PC-9 (cell line): Measurements from ENCODE around the gene CLEC16A. TPM values are rescaled to one million over a fixed set of nuclear protein-coding genes. Genes with fewer than 3 reads are reported as not detected.

Experiments
- BruUV-seq: library from RNA; stranded (reverse); fragments of 400-500 nt; replicated peaks from 2 replicates; lab custom pipeline; 2021; lab: Mats Ljungman, UMichigan
- CTCF ChIA-PET: fragments of 300-600 bp; sonication (Branson Sonifier 250); formaldehyde crosslinking; loops from one replicate; lab custom pipeline; 2022; ENCODE audit warnings: antibody characterized with exemption; lab: Charles Lee
- POLR2A ChIA-PET: fragments of 300-600 bp; sonication (Branson Sonifier 250); formaldehyde crosslinking; loops from one replicate; lab custom pipeline; 2022; ENCODE audit warnings: antibody characterized with exemption; ENCODE audit not compliant: unreplicated experiment; lab: Charles Lee
- DNase-seq, 2 experiments: peaks; one replicate each; pipeline versions ENCODE4 v3.0.0 to v3.0.0-alpha.2; 2015 to 2022; ENCODE audit warnings: mixed read lengths in 1 of 2
- H2AFZ ChIP-seq: fragments of 200-600 bp; sonication (generic); 2 replicates; pipeline ENCODE4 v1.8.1; 2017; ENCODE audit warnings: antibody characterized with exemption
- H3F3A ChIP-seq: fragments of 200-600 bp; sonication (generic); 2 replicates; pipeline ENCODE4 v1.8.1; 2017; ENCODE audit warnings: antibody characterized with exemption, mild to moderate bottlenecking, low read depth; ENCODE audit not compliant: insufficient read depth
- H3K27ac ChIP-seq: fragments of 200-600 bp; sonication (generic); 2 replicates; pipeline ENCODE4 v1.6.1; 2016; ENCODE audit warnings: mixed run types
- H3K27me3 ChIP-seq: fragments of 200-600 bp; sonication (generic); 2 replicates; pipeline ENCODE4 v1.6.1; 2016; ENCODE audit warnings: low read depth, mixed run types; ENCODE audit not compliant: insufficient read depth
- H3K36me3 ChIP-seq: fragments of 200-600 bp; sonication (generic); 2 replicates; pipeline ENCODE4 v1.6.1; 2016; ENCODE audit warnings: low read depth, mixed run types
- H3K4me1 ChIP-seq: fragments of 200-600 bp; sonication (generic); replicated peaks from 2 replicates; pipeline ENCODE4 v1.6.1; 2016; ENCODE audit warnings: mixed run types; ENCODE audit not compliant: insufficient read depth
- H3K4me2 ChIP-seq: fragments of 200-600 bp; sonication (generic); 2 replicates; pipeline ENCODE4 v1.6.1; 2017; ENCODE audit warnings: mixed run types
- H3K4me3 ChIP-seq: fragments of 200-600 bp; sonication (generic); 2 replicates; pipeline ENCODE4 v1.6.1; 2016; ENCODE audit warnings: mixed run types
- H3K79me2 ChIP-seq: fragments of 200-600 bp; sonication (generic); 2 replicates; pipeline ENCODE4 v1.6.1; 2017; ENCODE audit warnings: low read depth, mixed run types
- H3K9me2 ChIP-seq: fragments of 200-600 bp; sonication (generic); 2 replicates; pipeline ENCODE4 v1.8.1; 2017; ENCODE audit warnings: mild to moderate bottlenecking; ENCODE audit not compliant: insufficient read depth
- H3K9me3 ChIP-seq: fragments of 200-600 bp; sonication (generic); 2 replicates; pipeline ENCODE4 v1.8.1; 2016; ENCODE audit warnings: low read depth; ENCODE audit not compliant: insufficient read depth
- H4K20me1 ChIP-seq: fragments of 200-600 bp; sonication (generic); 2 replicates; pipeline ENCODE4 v1.8.1; 2017; ENCODE audit not compliant: insufficient read depth
- CTCF ChIP-seq: fragments of 200-600 bp; sonication (generic); conservative IDR thresholded peaks from 2 replicates; pipeline ENCODE4 v1.6.1; 2017; ENCODE audit warnings: mixed run types, antibody characterized with exemption, mild to moderate bottlenecking, moderate library complexity
- EZH2 ChIP-seq: fragments of 200-600 bp; sonication (generic); IDR thresholded peaks from 2 replicates; pipeline ENCODE4 v1.8.0; 2017; ENCODE audit warnings: antibody characterized with exemption, low read depth
- intact Hi-C: fragments of 100-400 bp; cut with micrococcal nuclease; formaldehyde crosslinking; loops from one replicate; pipeline ENCODE4 v1.10.0; 2022; ENCODE audit not compliant: unreplicated experiment
- total RNA-seq: library from RNA; stranded (reverse); gene quantifications from 2 replicates; pipeline ENCODE4 v1.2.3, GENCODE V29; 2021

CLEC16A gene
- total RNA-seq, 1 experiment from 2014 or later, result 34.9 TPM

DNA sequence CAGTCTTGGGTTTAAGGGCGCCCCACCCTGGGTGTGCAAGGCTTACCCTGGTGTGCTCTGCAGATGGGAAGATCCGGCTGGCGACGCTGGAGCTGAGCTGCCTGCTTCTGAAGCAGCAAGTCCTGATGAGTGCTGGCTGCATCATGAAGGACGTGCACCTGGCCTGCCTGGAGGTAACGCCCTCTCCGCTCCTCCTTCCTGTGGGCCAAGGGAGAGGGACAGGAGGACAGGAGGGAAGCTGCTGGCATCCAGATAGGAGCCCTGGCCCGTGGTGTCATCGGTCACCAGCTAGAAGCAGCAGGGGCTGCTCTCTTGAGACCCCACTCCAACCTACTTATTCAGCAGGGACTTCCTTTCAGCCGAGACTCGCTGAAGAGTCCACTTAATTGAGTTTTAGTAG lies 97.8 kb downstream of the CLEC16A start:
- CTCF ChIA-PET, result no interaction called here
- TF ChIP-seq EZH2, result no peak
- no peak for TF ChIP-seq CTCF
- H3K36me3 ChIP-seq, result peaks cover 6% of the 10 kb centered on the region
- H3F3A ChIP-seq, result peaks cover 13% of the 10 kb centered on the region
- H3K4me1 ChIP-seq, result peaks cover 22% of the 10 kb centered on the region
- no TSS peak for BruUV-seq
- POLR2A ChIA-PET, result no interaction called here
- H3K79me2 ChIP-seq, result no peaks in the 10 kb centered on the region
- no peaks in the 10 kb centered on the region for H3K9me3 ChIP-seq
- H2AFZ ChIP-seq, result no peak overlapping the region
- H3K9me2 ChIP-seq, result no peaks in the 10 kb centered on the region
- no peak for DNase-seq
- intact Hi-C loops, result no loop called here
- no peaks in the 10 kb centered on the region for H4K20me1 ChIP-seq
- H3K27ac ChIP-seq, result no peak overlapping the region
- H3K4me3 ChIP-seq, result no peak overlapping the region
- H3K27me3 ChIP-seq, result no peaks in the 10 kb centered on the region
- H3K4me2 ChIP-seq, result no peak overlapping the region

DNA sequence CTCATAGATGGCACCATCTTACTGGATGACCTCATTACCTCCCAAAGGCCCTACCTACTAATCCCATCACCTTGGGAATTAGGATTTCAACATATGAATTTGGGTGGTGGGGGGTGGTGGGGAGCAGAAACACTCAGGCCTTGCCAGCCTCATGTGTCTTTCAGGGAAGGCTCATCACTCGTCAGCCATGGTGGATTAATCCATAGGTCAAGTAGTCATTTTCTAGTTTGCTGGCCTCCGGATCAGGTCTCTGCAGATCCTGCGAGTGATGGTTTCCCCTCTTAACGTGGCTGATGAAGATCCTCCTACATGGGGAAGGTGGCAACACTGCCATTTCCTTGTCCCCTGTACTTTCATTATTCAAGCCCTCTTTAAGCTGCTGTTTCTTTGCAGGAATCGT lies 101.1 kb downstream of the CLEC16A start:
- H2AFZ ChIP-seq, result no peak overlapping the region
- H3K4me2 ChIP-seq, result no peak overlapping the region
- ChIA-PET CTCF (no interaction called here), POLR2A (interaction anchor here (0.7 kb wide), 1 partner anchor 11 kb away, joined by 5 read pairs; no protein-coding TSS in a partner anchor)
- H3K27ac ChIP-seq, result no peak overlapping the region
- H3K9me2 ChIP-seq, result no peaks in the 10 kb centered on the region
- H3K79me2 ChIP-seq, result no peaks in the 10 kb centered on the region
- H3K27me3 ChIP-seq, result no peaks in the 10 kb centered on the region
- peaks cover 6% of the 10 kb centered on the region; the same call in 1 of the 2 replicates for H3K36me3 ChIP-seq
- BruUV-seq, result no TSS peak
- H3F3A ChIP-seq, result no peaks in the 10 kb centered on the region
- TF ChIP-seq CTCF (no peak), EZH2 (no peak)
- no peaks in the 10 kb centered on the region for H3K9me3 ChIP-seq
- no peak overlapping the region for H3K4me3 ChIP-seq
- no peaks in the 10 kb centered on the region for H4K20me1 ChIP-seq
- intact Hi-C loops, result no loop called here
- peaks cover 9% of the 10 kb centered on the region for H3K4me1 ChIP-seq
- DNase-seq, result no peak

GRCh38 chr16:11045846-11046245 lies 101.5 kb downstream of the CLEC16A start:
- no peak overlapping the region for H3K4me3 ChIP-seq
- no peaks in the 10 kb centered on the region for H3K27me3 ChIP-seq
- no peaks in the 10 kb centered on the region for H4K20me1 ChIP-seq
- intact Hi-C loops, result no loop called here
- BruUV-seq, result no TSS peak
- H3K4me2 ChIP-seq, result no peak overlapping the region
- no peaks in the 10 kb centered on the region for H3F3A ChIP-seq
- H3K4me1 ChIP-seq, result peaks cover 9% of the 10 kb centered on the region
- no peak overlapping the region for H3K27ac ChIP-seq
- peaks cover 5% of the 10 kb centered on the region; the same call in 1 of the 2 replicates for H3K36me3 ChIP-seq
- no peak overlapping the region for H2AFZ ChIP-seq
- POLR2A ChIA-PET, result interaction anchor here (0.7 kb wide), 1 partner anchor 12 kb away, joined by 5 read pairs; no protein-coding TSS in a partner anchor
- H3K79me2 ChIP-seq, result no peaks in the 10 kb centered on the region
- H3K9me2 ChIP-seq, result no peaks in the 10 kb centered on the region
- DNase-seq, result no peak
- no peaks in the 10 kb centered on the region for H3K9me3 ChIP-seq
- TF ChIP-seq EZH2 (no peak), CTCF (no peak)
- CTCF ChIA-PET, result no interaction called here
